Fibroblast of villous mesenchyme (primary cell): ENCODE data around the gene ENOSF1. TPM values are rescaled to one million over a fixed set of nuclear protein-coding genes. Genes with fewer than 3 reads are reported as not detected.

Experiments used
- DNase-seq: peaks from one replicate; pipeline ENCODE4 v3.0.0-alpha.2; 2010; ENCODE audit warnings: low read depth
- H3K4me3 ChIP-seq: 2 replicates; pipeline ENCODE4 v1.5.1; 2011; ENCODE audit warnings: low read depth, mild to moderate bottlenecking, low read length
- total RNA-seq: library from RNA; depleted of rRNA; stranded (reverse); fragments of >200 nt; gene quantifications from 2 replicates; pipeline ENCODE4 v1.2.3, GENCODE V29; 2012
- TF ChIP-seq, protein P1 (sequence below): IDR thresholded peaks from 2 replicates; pipeline ENCODE4 v1.5.1; 2012; ENCODE audit warnings: low read depth, mild to moderate bottlenecking, low read length; ENCODE audit not compliant: insufficient read depth

Gene ENOSF1
- total RNA-seq, 1 donor: 31.1 TPM

DNA sequence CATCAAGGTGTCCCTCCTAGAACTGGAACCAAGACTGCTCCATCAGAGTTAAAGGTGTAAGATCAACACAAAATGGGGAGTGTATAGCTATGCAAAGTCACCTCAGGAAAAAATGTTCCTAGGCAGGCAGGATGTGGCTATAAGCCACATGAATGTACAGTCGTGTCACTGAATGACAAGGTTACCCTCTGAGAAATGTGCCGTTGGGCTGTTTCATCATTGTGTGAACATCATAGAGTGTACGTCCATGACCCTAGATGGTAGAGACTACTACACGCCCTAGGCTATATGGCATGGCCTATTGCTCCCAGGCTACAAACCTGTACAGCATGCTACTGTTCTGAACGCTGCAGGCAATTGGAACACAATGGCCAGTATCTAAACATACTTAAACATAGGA lies 30.4 kb downstream of the ENOSF1 start:
- DNase-seq: no peak
- no peak overlapping the region for H3K4me3 ChIP-seq
- TF ChIP-seq, protein P1, sequence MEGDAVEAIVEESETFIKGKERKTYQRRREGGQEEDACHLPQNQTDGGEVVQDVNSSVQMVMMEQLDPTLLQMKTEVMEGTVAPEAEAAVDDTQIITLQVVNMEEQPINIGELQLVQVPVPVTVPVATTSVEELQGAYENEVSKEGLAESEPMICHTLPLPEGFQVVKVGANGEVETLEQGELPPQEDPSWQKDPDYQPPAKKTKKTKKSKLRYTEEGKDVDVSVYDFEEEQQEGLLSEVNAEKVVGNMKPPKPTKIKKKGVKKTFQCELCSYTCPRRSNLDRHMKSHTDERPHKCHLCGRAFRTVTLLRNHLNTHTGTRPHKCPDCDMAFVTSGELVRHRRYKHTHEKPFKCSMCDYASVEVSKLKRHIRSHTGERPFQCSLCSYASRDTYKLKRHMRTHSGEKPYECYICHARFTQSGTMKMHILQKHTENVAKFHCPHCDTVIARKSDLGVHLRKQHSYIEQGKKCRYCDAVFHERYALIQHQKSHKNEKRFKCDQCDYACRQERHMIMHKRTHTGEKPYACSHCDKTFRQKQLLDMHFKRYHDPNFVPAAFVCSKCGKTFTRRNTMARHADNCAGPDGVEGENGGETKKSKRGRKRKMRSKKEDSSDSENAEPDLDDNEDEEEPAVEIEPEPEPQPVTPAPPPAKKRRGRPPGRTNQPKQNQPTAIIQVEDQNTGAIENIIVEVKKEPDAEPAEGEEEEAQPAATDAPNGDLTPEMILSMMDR: no peak

DNA sequence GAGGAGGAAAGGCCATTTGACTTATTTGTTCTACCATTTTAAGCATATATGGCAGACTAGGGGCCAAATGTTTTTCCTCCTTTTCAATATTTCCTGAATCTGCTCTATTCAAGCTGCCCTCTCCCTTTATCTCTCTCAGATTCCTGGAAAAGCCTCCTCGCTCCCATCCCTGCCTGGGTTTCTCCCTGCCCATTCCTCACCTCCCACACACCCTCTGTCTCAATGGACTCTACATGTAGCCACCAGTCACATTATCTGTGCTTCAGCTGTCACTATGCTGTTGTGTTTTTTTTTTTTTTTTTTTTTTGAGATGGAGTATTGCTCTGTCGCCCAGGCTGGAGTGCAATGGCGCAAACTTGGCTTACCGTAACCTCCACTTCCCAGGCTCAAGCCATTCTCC lies 32.0 kb downstream of the ENOSF1 start:
- no peak overlapping the region for H3K4me3 ChIP-seq
- TF ChIP-seq, protein P1: no peak
- no peak for DNase-seq

DNA sequence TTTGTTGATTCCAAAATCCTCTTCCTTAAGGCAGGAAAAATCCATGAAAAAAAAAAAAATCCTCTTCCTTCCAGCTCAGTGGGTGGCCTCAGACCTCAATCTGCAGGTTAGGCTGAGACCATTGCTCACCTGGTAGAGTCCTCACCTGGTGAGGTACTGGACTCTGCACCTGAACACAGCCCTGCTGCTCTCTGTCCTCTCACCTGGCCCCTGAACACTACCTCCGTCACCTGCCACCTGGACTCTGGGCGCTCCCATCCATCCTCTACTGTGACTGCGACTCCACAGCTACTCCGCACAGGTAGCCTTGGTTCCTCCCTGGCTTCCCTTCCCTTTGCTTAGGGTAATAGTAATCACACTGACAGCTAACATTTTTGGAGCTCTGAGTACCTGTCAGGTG lies 32.9 kb downstream of the ENOSF1 start:
- DNase-seq: no peak
- no peak overlapping the region for H3K4me3 ChIP-seq
- TF ChIP-seq, protein P1: no peak

DNA sequence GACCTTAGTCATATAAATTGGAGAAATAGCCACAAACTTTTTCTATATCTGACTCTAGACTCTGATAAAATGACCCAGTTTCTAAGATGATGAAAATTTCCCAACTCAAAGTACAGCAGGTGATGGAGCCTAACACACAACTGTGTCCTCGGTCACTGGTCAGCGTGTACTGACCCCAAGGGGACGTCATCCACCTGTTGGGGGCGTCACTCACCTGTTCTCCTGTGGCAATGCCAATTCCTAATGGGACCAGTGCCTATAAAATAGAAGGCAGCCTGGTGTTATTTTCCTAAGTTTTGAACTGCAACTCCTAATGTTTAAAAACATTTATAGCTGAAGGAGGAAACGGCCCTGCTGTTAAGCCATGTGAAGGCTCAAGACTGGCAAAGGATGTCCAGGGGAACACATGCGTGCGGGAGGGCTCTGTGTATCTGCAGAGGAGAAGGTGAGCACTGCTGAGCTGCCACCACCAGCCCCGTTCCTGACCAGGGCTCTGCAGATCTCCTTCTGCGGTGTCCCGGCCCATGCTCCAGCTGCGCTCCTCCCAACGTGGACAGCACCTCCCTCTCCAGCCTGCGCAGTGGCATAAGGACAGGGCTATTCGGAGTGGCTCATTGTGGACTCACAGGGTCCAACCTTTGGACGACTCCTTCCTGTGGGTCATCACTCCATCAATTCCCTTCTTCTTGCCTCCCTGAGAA lies 33.8 kb downstream of the ENOSF1 start:
- H3K4me3 ChIP-seq: no peak overlapping the region
- DNase-seq: no peak
- TF ChIP-seq, protein P1: no peak

DNA sequence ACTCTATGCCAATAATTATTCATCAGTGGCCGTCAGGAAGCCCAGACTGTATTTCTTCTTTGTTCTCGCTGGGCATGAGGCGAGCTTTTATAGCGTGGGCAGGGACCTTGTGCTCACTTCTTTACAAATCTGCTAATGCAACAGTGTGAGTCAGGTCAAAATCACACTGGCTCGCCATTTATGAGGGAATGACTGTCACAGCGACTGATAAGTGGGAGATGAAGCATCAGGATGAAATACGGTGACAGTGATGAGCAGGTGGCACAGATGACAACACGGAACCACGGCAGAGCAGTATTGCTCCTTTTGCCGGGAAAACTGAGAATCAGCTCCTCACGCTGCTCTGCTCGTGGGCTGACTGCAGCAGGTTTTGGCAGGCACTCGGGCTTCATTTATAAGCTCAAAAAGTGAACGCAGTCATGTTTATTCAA lies 34.5 kb downstream of the ENOSF1 start:
- DNase-seq: no peak

DNA sequence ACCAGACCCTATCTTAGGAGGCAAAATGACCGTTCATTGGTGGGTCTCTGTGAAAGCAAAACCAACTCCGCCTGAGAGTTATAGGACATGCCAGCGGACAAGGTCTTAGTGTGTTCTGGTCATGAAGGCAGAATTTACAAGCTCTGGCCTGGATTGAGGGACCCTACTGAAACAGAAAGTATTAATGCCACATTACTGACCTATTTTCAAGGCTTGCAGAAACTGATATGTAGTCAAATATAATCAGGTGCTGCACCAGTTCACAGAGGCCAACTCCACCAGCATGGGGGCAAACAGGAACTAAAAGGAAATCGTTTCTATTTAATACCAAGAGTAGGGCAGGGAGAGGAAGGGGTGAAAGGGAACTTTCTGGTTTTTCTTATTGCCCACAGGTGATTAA lies 35.3 kb downstream of the ENOSF1 start:
- no peak overlapping the region for H3K4me3 ChIP-seq
- TF ChIP-seq, protein P1: no peak
- no peak for DNase-seq

More for the DNA sequence above, 34.5 kb downstream of the ENOSF1 start:
- TF ChIP-seq, protein P1: no peak
- H3K4me3 ChIP-seq: no peak overlapping the region

DNA sequence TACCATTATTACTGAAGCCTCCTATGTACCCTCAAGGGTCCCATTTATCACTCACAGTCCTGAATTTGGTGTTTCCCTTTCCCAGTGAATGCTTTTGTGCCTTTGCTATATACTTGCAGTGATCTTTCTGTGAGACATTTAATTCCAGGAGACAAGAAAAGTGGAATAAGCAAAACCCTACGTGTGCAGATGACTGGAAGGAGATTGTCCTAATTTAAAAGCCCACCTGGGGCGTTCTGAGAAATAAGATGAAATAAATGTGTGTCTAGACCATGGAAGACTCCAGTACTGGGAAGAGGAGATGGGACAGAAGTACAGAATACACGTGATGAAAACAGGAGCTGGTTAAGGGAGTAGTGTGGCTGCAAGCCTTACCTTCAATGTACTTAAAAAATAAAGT lies 35.7 kb downstream of the ENOSF1 start:
- TF ChIP-seq, protein P1: no peak
- DNase-seq: no peak
- no peak overlapping the region for H3K4me3 ChIP-seq
